B cell (primary cell): ENCODE measurements around the gene IGFALS. TPM values are rescaled to one million over a fixed set of nuclear protein-coding genes. Genes with fewer than 3 reads are reported as not detected.

Source experiments
- ATAC-seq: fragments of 200-7000 bp; cut with Tn5 transposase; one replicate; pipeline ENCODE4 v1.10.0; 2021; ENCODE audit warnings: low read depth, mild to moderate bottlenecking, moderate number of reproducible peaks, moderate library complexity
- CTCF ChIA-PET: fragments of 350-600 bp; sonication (Branson Sonifier 250); formaldehyde crosslinking; loops from one replicate; lab custom pipeline; 2021; ENCODE audit warnings: antibody characterized with exemption, inconsistent platforms; lab: Charles Lee
- POLR2A ChIA-PET: fragments of 350-600 bp; sonication (Branson Sonifier 250); formaldehyde crosslinking; loops from one replicate; lab custom pipeline; 2021; ENCODE audit warnings: antibody characterized with exemption; lab: Charles Lee
- DNase-seq: peaks from one replicate; pipeline ENCODE4 v3.0.0; 2013
- H2AFZ ChIP-seq: 2 replicates; pipeline ENCODE4 v1.6.1; 2012; ENCODE audit warnings: mild to moderate bottlenecking, low read depth, low read length; ENCODE audit not compliant: insufficient read depth, poor library complexity, severe bottlenecking
- H3K27ac ChIP-seq, 2 donors: 1 replicate in 1 of 2; 2 replicates in 1 of 2; pipeline ENCODE4 v1.5.1; 2012 to 2013; ENCODE audit warnings: low read length in 2 of 2, mild to moderate bottlenecking in 2 of 2, moderate library complexity in 1 of 2
- H3K27me3 ChIP-seq, 4 experiments: fragments of 200-600 bp in 1 of 4; sonication (generic) in 1 of 4; replicated peaks in 1 of 4; 1 replicate in 2 of 4; 2 replicates in 2 of 4; pipeline versions ENCODE4 v1.6.1 to v1.7.0; 2013 to 2016; ENCODE audit warnings: low read length in 3 of 4, mild to moderate bottlenecking in 2 of 4, mixed read lengths in 1 of 4, moderate library complexity in 1 of 4; ENCODE audit not compliant: insufficient read depth in 4 of 4, control insufficient read depth in 3 of 4; ENCODE audit errors: control extremely low read depth in 1 of 4
- H3K36me3 ChIP-seq, 2 experiments: replicated peaks in 1 of 2; 1 replicate in 1 of 2; 2 replicates in 1 of 2; pipeline versions ENCODE4 v1.6.1 to v1.7.1; 2013; ENCODE audit warnings: low read length in 1 of 2; ENCODE audit not compliant: insufficient read depth in 2 of 2, control insufficient read depth in 1 of 2; ENCODE audit errors: control extremely low read depth in 1 of 2, extremely low read depth in 1 of 2
- H3K4me1 ChIP-seq, 2 donors: fragments of 200-600 bp in 1 of 2; sonication (generic) in 1 of 2; 1 replicate in 1 of 2; 2 replicates in 1 of 2; pipeline versions ENCODE4 v1.5.1 to v1.6.1; 2013 to 2017; ENCODE audit warnings: low read length in 2 of 2; ENCODE audit not compliant: control insufficient read depth in 2 of 2, insufficient read depth in 2 of 2
- H3K4me2 ChIP-seq: replicated peaks from 2 replicates; pipeline ENCODE3; 2012; ENCODE audit warnings: mild to moderate bottlenecking, low read depth, low read length; ENCODE audit not compliant: poor library complexity, severe bottlenecking
- H3K4me3 ChIP-seq, 5 experiments: fragments of 200-600 bp in 1 of 5; sonication (generic) in 1 of 5; 1 replicate in 3 of 5; 2 replicates in 2 of 5; pipeline versions ENCODE4 v1.5.1 to v1.7.0; 2011 to 2016; ENCODE audit warnings: low read length in 4 of 5, mild to moderate bottlenecking in 4 of 5, low read depth in 2 of 5, control low read depth in 1 of 5, moderate library complexity in 1 of 5; ENCODE audit not compliant: insufficient read depth in 1 of 5; ENCODE audit errors: control extremely low read depth in 1 of 5, extremely low read depth in 1 of 5
- H3K79me2 ChIP-seq: fragments of 200-600 bp; sonication (generic); one replicate; pipeline ENCODE4 v1.6.0; 2016; ENCODE audit warnings: low read length; ENCODE audit not compliant: control insufficient read depth, insufficient read depth
- H3K9ac ChIP-seq: fragments of 200-600 bp; sonication (generic); 2 replicates; pipeline ENCODE4 v1.6.1; 2017; ENCODE audit warnings: mild to moderate bottlenecking, low read length, moderate library complexity
- H3K9me3 ChIP-seq, 3 donors: one replicate each; pipeline versions ENCODE4 v1.6.1 to v1.7.1; 2013; ENCODE audit warnings: low read length in 2 of 3; ENCODE audit not compliant: control insufficient read depth in 2 of 3, insufficient read depth in 1 of 3; ENCODE audit errors: control extremely low read depth in 1 of 3
- H4K20me1 ChIP-seq: 2 replicates; pipeline ENCODE4 v1.6.0; 2012; ENCODE audit warnings: mild to moderate bottlenecking, low read length; ENCODE audit not compliant: insufficient read depth, control insufficient read depth, poor library complexity, severe bottlenecking
- H3K27ac Mint-ChIP-seq: one replicate; pipeline ENCODE4 v1.8.0; 2021; ENCODE audit warnings: mixed read lengths
- H3K27me3 Mint-ChIP-seq: one replicate; pipeline ENCODE4 v1.8.0; 2021; ENCODE audit warnings: mixed read lengths
- H3K4me1 Mint-ChIP-seq: one replicate; pipeline ENCODE4 v1.8.0; 2021; ENCODE audit warnings: mixed read lengths
- H3K4me3 Mint-ChIP-seq: one replicate; pipeline ENCODE4 v1.8.0; 2021; ENCODE audit warnings: mixed read lengths
- H3K9me3 Mint-ChIP-seq: one replicate; pipeline ENCODE4 v1.8.0; 2022; ENCODE audit warnings: mixed read lengths; ENCODE audit not compliant: insufficient read depth
- CTCF ChIP-seq: fragments of 200-600 bp; IDR thresholded peaks from one replicate; pipeline ENCODE4 v1.8.0; 2022; ENCODE audit warnings: antibody characterized with exemption, mild to moderate bottlenecking
- EZH2 ChIP-seq: IDR thresholded peaks from 2 replicates; pipeline ENCODE4 v1.6.1; 2012; ENCODE audit warnings: borderline replicate concordance, low read depth, mild to moderate bottlenecking, moderate library complexity, low read length; ENCODE audit not compliant: insufficient read depth, poor library complexity, severe bottlenecking
- WGBS: methylation state at CpG from one replicate; pipeline ENCODE4 v1.1.5; 2013; ENCODE audit warnings: missing lambda C conversion rate; ENCODE audit not compliant: insufficient coverage; 5-methylcytosine and 5-hydroxymethylcytosine counted together
- intact Hi-C: fragments of 100-400 bp; cut with micrococcal nuclease; formaldehyde crosslinking; loops from one replicate; pipeline ENCODE4 v1.10.0; 2022
- polyA plus RNA-seq: library from polyadenylated mRNA; depleted of rRNA; stranded (reverse); fragments of >200 nt; gene quantifications from 2 replicates; pipeline ENCODE4 v1.2.3, GENCODE V29; 2012
- total RNA-seq, 2 donors: library from RNA; stranded (reverse); fragments of 120-200 nt in 1 of 2; gene quantifications; 1 replicate in 1 of 2; 2 replicates in 1 of 2; pipeline versions ENCODE4 v1.2.3 to v1.2.4, GENCODE V29; 2013 to 2022

Gene IGFALS
- total and polyA plus RNA-seq, 2 donors (not counting 1 experiment from before 2014, with no cell fraction given), result 0.49 TPM; not detected in 1

GRCh38 chr16:1752853-1753252, 40.7 kb downstream of the IGFALS start:
- Mint-ChIP-seq H3K27me3 (no peaks in the 10 kb centered on the region), H3K4me1 (no peaks in the 10 kb centered on the region), H3K4me3 (no peak overlapping the region), H3K27ac (no peak overlapping the region), H3K9me3 (no peaks in the 10 kb centered on the region)
- H3K9me3 ChIP-seq, result no peaks in the 10 kb centered on the region
- no peaks in the 10 kb centered on the region for H3K4me1 ChIP-seq
- no peak overlapping the region for H3K4me2 ChIP-seq
- H3K79me2 ChIP-seq, result peaks cover 6% of the 10 kb centered on the region
- H3K27me3 ChIP-seq, result no peaks in the 10 kb centered on the region
- ChIA-PET POLR2A (no interaction called here), CTCF (no interaction called here)
- ATAC-seq, result no peak
- no peak overlapping the region for H3K9ac ChIP-seq
- peaks cover 0 to 50% of the 10 kb centered on the region in 2 experiments for H3K36me3 ChIP-seq
- DNase-seq, result no peak
- TF ChIP-seq EZH2 (no peak), CTCF (no peak)
- WGBS, result 96% methylated on average over 12 of the region's 14 CpGs
- intact Hi-C loops, result no loop called here
- H3K4me3 ChIP-seq, result no peak overlapping the region
- peaks cover 10% of the 10 kb centered on the region for H4K20me1 ChIP-seq
- no peak overlapping the region for H3K27ac ChIP-seq
- H2AFZ ChIP-seq, result no peak overlapping the region

- DNase-seq, result no peak
- Histone ChIP-seq H3K9ac (no peak overlapping the region), H3K27ac (no peak overlapping the region), H3K27me3 (no peaks in the 10 kb centered on the region), H3K79me2 (peaks cover 15% of the 10 kb centered on the region), H4K20me1 (peaks cover 17% of the 10 kb centered on the region), H3K4me2 (no peak overlapping the region), H3K9me3 (no peaks in the 10 kb centered on the region), H3K36me3 (peaks cover 0 to 56% of the 10 kb centered on the region in 2 experiments), H3K4me3 (no peak overlapping the region), H3K4me1 (no peaks in the 10 kb centered on the region), H2AFZ (no peak overlapping the region)
- no peaks in the 10 kb centered on the region for H3K4me1 Mint-ChIP-seq
- no peaks in the 10 kb centered on the region for H3K9me3 Mint-ChIP-seq
- H3K27ac Mint-ChIP-seq, result no peak overlapping the region
- no peaks in the 10 kb centered on the region for H3K27me3 Mint-ChIP-seq
- ChIA-PET POLR2A (no interaction called here), CTCF (no interaction called here)
- TF ChIP-seq EZH2, result no peak
- TF ChIP-seq CTCF, result no peak
- 98% methylated on average over 16 of the region's 16 CpGs for WGBS
- intact Hi-C loops, result no loop called here
- H3K4me3 Mint-ChIP-seq, result no peak overlapping the region
- no peak for ATAC-seq
Measured at GRCh38 chr16:1751946-1752345, 41.6 kb downstream of the IGFALS start.
